Heart left ventricle (tissue), 13 donors: ENCODE measurements around the gene SELENOV.

Experiments used
- POLR2A ChIP-seq, 2 donors: fragments of 450-650 bp; IDR thresholded peaks; one replicate each; pipeline ENCODE4 v1.6.1; 2017; ENCODE audit warnings: antibody characterized with exemption in 2 of 2, mild to moderate bottlenecking in 2 of 2, moderate library complexity in 2 of 2
- TF ChIP-seq, protein P1 (sequence below), 12 donors: fragments of 200-600 bp; sonication (generic) in 4 of 12; IDR thresholded peaks; one replicate each; pipeline versions ENCODE4 v1.5.0 to v1.8.0; 2018 to 2022; ENCODE audit warnings: antibody characterized with exemption in 12 of 12, mild to moderate bottlenecking in 5 of 12
- donor health status: ischemic (EF 13 %, LVEDD 7.1; RV severe dilation, severe dysfunction).
- donor health status: DM: no; HTN: yes; CAD: no.
- donor health status: DM: no; HTN: no; CAD: no.
- donor health status: ischemic (EF 25% LVEDD 6.9; RV normal size, moderate dysfunction).
- donor health status: ischemic (EF 25% LVEDD 5.7; RV mildly dilated, moderate dysfunction).
- donor health status: ischemic (EF 35%, LVEDD 5.7; RV mildly dilated, moderate dysfunction).
- donor health status: nonischemic (EF 11% LVEDD 7.7; RV severe dilation, severe dysfunction).
- donor health status: DM: yes; HTN: yes; CAD: no.
- donor health status: PGD.
- donor health status: ischemic (EF 29% LVEDD 5.4; RV normal size, mild dysfunction).
- donor health status: nonischemic (EF 23%, LVEDD 6.1; RV moderate dilation, normal function).

DNA sequence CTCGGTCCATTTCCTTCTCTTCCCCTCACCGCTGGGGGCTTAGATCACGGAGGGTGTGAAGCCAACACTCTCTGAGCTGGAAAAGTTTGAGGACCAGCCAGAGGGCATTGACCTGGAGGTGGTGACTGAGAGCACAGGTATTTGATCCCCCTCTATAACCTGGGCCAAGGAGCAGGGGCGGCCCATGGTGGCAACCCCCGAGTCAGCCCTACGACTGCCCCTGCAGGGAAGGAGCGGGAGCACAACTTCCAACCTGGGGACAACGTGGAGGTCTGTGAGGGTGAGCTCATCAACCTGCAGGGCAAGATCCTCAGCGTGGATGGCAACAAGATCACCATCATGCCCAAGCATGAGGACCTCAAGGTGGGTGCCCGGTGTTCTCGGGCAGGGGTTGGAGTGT lies 45.9 kb upstream of the SELENOV start:
- TF ChIP-seq POLR2A (IDR thresholded peaks at IDR 0.05): no peak
- TF ChIP-seq, protein P1, sequence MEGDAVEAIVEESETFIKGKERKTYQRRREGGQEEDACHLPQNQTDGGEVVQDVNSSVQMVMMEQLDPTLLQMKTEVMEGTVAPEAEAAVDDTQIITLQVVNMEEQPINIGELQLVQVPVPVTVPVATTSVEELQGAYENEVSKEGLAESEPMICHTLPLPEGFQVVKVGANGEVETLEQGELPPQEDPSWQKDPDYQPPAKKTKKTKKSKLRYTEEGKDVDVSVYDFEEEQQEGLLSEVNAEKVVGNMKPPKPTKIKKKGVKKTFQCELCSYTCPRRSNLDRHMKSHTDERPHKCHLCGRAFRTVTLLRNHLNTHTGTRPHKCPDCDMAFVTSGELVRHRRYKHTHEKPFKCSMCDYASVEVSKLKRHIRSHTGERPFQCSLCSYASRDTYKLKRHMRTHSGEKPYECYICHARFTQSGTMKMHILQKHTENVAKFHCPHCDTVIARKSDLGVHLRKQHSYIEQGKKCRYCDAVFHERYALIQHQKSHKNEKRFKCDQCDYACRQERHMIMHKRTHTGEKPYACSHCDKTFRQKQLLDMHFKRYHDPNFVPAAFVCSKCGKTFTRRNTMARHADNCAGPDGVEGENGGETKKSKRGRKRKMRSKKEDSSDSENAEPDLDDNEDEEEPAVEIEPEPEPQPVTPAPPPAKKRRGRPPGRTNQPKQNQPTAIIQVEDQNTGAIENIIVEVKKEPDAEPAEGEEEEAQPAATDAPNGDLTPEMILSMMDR (IDR thresholded peaks at IDR 0.05): no peak
